GM18517 (cell line): ENCODE data around the gene SEM1.
A peak's percentile ranks its signal among the peaks of the same experiment; 100 is the strongest.
"Not testable (repeated sequence)": the region's sequence is repeated elsewhere in the genome, so short reads cannot be mapped to it uniquely, and the experiment has no call there.

ENCODE experiments used
- ATAC-seq: cut with Tn5 transposase; IDR thresholded peaks from one replicate; pipeline ENCODE4 v1.9.1; 2021; ENCODE audit warnings: mild to moderate bottlenecking, moderate library complexity; ENCODE audit not compliant: unreplicated experiment

The SEM1 gene

DNA sequence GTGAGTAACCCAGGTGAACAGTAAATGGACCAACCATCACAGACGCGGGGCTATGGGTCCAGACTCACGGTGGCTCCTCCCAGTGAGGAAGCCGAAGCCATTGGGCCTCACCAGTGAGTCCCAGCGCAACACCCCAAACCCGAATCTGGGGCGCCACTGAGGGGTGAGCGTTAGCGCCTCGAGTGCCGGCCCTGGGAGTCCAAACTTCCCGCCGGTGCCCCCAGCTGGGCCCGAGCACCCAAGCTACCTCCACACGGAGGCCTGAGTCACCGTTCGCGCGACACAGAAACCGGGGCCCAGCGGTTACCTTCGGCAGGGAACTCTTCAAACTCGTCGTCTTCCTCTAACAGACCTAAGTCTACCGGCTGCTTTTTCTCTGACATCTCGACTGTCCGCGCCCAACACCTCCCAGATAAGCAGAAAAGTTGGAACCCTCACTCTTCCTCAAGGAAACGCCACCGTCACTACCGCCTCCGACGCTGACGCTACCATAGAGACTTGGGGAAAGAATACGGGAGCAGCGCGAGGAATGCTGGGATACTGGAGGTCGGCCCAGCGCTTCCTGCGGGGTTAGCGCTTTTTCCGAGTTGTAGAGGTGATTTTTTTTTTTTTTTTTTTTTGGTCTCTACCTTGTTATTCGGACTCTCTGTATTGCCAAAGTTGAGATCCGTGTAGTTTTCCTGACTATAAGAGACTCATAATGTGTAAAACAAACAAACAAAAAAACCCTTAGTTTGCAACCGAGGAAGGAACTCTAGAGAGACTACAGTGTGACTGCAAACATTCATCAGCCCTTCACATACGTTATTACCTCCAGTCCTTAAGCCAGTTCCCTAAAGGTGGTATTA, at the start of gene SEM1:
SEM1 (minus strand) TSS at position 466 of the 848 bp plus-strand sequence; CDS start at position 383, 83 bp downstream.
- ATAC-seq = peak; percentile 84

DNA sequence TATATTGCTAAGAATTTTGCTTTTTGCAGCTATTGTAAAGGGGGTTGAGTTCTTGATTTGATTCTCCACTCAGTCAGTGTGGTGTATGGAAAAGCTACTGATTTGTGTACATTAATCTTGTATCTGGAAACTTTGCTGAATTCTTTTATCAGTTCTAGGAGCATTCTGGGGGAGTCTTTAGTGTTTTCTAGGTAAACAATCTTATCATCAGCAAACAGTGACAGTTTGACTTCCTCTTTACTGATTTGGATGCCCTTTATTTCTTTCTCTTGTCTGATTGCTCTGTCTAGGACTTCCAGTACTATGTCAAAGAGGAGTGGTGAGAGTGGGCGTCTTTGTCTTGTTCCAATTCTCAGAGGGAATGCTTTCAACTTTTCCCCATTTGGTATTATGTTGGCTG, 48.2 kb upstream of the SEM1 start:
- ATAC-seq = not testable (repeated sequence)

DNA sequence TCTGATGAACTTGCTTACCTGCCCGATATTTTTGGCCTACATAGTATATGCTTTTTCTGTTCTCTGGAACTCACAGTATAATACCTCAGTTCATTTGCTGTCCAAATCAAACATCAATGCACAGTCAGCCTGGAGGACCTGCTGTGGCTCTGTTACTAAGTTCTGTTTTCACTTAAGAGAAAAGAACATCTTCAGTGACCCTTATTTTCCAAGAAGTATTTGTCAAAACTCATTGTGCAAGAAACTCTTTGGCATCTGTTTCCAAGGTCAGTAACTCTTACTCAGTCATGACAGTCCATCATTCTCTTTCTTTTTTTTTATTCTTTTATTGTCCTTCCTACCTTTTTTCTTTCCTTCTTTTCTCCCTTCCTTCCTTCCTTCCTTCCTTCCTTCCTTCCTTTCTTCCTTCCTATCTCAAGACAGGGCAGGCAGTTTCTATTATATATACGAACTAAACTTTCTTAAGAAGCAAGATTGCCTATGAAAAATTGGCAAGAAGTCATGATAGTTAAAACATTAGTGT, 37.8 kb upstream of the SEM1 start:
- no peak for ATAC-seq

DNA sequence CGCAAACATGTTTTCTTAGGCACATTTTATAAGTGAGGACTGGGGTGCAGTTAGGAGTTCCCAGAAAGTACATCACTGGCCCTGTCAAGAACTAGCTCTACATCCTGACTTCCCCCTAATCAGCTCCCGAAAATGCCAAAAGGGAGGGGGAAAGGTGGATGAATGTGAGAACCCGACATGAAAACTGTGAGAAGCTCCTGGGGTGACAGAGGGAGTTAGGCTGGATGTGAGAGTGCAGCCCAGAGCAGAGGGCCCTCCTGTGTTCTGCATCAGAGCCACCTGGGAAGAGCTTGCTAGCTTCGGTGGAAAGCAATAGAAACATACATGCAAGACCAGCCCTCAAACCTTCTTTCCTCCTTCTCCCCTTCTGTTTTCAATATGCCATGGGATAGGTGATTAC, 30.5 kb upstream of the SEM1 start:
- ATAC-seq = no peak

DNA sequence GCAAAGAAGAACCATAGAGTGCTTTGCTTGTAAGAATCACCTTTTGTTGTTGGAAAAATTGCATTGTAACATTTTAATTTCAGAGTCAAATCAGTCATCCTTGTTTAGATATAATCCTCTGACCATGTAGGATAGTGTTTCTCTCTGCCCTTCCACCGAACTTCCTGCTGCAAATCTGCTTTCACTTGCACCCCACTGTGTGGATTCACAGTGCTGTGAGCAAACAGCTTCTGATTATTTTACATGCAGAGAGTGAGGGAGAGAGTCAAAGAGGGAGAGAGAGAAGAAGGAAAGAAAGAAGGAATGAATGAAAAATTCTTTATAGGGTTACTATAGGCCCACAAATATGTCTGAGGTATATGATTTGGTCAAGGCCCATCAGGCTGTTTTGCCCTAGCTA, 30.0 kb upstream of the SEM1 start:
- no peak for ATAC-seq

DNA sequence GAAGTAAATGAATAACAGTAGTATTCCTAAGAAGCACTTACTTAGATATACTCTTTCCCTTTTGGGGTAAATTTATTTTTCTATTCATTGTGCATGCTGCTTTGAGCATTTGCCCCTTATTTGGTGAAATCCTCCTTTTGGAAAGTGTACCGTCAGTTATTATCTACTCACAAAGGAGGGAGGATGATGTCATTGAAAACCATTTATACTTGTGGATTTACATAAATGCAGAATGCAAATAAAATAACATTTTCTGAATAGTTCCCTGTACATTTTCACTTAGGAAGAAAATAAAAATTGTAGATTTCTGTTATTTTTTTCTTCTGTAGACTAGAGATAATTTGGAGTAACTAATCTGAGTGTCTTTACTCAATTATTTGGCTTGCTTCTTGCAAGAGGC, 29.5 kb upstream of the SEM1 start:
- no peak for ATAC-seq

DNA sequence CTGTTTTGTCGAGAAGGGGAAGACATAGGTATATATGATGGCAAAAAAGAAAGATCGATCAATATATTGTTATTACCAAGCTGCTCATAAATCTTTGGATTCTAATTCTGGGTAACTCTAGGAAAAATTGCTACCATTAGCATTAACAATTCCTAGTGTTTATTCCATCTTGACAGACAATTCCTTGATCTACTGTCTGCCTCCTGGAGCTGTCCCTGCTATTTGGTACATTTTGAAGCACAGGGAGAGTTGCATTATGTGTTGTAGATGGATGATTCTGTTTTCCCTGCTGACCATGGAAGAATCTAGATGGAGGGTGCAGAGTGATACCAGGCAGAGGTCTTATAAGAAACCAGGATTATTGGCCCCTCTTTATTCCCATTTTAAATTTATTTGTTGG, 29.1 kb upstream of the SEM1 start:
- ATAC-seq = no peak

DNA sequence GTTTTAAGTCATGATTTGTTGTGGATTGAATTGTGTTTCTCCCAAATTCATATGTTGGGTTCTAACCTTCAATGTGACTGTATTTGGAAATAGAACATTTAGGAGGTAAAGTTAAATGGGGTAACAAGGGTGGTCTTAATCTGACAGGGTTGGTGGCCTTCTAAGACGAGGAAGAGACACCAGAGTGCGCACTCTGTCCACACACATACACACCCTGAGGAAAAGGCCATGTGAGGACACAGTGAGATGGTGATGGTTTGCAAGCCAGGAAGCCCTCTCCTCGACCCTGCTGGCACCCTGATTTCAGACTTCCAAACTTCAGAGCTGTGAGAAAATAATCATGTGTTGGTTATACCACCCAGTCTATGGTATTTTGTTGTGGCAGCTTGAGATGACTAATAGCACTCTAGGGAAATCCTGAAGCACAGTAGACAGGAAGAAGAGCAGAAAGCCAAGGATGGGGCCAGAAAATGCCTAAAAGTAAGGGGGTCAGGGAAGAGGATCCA, 28.0 kb upstream of the SEM1 start:
- ATAC-seq = no peak

DNA sequence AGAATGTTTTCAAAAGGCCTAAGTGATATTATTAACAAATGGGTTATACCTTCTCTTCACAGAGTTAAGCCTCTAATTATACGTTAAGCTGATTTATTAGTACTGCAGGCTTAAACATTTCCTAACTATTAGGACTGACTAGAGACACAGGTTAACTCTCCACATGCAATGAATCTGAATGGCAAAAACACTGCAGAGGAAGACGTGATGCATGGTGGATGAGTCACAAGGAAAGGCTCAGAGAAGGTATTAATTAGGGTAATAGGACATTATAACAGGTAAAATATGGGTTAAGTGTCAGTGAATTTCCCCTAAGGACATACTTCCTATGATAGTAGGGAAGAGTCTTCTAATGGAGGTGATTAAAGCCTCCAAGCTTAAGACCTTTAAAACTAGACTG, 24.7 kb upstream of the SEM1 start:
- no peak for ATAC-seq

DNA sequence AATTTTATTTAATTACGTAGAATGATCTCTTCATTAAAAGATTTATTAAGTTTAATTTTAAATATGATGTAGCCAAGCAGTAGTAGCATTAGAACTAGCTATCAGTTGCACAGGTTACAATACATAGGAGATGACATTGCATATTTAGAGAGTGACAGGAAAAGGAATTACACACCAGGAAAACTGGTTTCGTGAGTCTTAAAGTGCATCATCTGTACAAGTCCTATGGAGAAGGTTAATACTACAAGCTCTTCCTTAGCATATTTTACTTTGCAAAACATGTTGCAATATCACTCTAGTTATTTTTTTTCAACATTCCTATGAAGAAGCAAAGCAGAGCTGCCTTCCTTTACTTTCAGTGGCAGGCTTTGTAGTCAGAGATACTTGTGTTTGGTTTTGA, 20.2 kb upstream of the SEM1 start:
- no peak for ATAC-seq

DNA sequence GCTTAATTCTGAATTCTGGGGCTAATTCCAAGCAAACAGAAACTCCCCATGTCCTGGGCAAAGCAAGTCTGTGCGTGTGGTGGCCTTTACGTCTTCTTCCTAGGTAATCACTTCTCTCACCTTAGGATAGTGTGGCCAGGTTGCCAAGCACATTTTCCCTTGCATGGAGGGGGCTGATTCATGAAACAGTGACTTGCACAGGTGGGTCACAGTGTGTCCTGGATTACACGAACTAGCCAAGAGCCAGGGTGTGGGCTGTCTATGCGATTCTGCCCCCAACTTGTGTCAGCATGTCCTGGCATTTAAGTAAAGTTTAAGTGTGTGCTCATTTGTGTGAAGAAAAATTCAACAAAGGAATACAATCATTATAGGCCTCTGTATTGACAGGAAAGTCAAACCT, 18.5 kb upstream of the SEM1 start:
- ATAC-seq = no peak

DNA sequence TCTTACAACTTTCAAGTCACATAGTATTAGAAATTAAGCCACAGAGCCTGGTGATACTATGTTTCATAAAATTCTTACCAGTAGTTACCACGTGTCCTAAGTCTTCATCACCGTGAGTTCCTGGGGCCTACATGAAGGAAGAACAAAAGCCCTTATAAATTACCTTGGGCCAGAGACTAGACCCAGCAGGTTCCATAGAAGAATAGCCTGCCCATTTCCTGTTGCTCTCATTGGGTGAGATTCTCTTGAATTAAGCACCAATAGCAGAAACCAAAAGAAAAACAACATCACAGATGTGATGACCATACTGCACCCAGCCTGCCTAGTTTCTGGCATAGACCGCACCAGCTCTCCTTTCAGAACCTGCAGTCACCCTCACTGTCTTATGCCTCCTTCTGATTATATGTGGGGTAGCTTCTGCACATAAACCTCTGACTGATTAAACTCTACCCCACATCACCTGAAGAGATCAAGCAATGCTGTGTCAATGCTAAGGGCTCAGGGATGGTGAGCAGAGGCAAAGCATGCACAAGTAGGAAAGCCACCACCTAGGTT, 18.0 kb upstream of the SEM1 start:
- no peak for ATAC-seq

DNA sequence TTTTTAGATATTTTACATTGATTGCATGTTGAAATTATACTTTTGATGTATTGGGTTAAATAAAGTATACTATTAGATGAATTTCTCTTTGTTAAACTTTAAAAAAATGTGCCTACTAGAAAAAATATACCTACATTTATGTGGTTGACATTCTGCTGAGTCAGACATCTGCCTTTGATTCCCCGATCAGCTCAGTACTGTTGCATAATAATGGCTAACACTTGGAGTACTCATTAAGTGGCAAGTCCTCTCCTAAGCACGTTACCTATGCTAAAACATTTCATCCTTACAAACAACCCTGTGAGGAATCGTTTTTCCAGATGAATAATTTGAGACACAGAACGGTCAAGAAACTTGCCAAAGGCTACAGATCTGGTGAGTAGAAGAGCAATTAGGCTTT, 14.0 kb upstream of the SEM1 start:
- ATAC-seq = no peak

DNA sequence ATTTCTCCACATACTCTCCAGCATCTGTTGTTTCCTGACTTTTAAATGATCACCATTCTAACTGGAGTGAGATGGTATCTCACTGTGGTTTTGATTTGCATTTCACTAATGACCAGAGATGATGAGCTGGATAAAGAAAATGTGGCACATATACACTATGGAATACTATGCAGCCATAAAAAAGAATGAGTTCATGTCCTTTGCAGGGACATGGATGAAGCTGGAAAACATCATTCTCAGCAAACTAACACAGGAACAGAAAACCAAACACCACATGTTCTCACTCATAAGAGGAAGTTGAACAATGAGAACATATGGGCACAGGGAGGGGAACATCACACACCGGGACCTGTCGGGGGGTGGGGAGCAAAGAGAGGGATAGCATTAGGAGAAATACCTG, 13.3 kb upstream of the SEM1 start:
- ATAC-seq = not testable (repeated sequence)

DNA sequence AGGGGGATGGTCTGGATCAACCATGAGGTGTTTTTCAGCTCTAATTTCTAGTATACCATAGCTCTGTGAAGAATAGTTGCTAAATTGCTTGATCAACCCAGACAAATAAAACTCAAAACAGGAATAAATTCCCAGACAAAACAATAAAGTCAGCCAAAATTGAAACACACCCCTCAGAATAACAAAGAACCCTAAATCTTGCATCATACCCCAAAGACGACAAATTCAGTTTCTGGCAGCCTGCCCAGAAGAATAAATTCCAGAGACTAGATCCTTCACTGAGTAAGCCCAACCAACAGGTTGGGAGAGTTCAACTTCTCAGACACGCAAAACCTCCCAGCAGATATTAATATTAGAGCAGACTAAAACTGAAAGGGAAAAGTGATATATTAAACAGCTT, 11.2 kb upstream of the SEM1 start:
- no peak for ATAC-seq

DNA sequence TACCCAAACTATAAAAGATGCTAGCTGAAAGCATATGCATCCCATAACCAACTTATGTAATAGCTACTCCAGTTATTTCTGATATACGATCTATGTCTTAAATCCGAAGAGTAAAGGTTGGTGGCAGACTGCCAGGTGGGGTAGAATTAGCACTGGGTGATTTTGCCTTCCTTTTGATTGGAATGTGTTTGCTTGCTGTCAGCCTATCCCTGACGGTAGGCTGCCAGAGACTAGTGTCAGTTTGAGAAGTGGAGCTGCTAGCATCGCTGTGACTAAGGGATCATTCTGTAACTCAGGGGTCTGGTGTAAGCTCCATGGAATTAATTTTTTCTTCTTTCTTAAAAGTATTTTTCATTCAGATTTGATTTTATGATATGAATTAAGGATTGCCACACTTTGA, 9.5 kb upstream of the SEM1 start:
- ATAC-seq = no peak

DNA sequence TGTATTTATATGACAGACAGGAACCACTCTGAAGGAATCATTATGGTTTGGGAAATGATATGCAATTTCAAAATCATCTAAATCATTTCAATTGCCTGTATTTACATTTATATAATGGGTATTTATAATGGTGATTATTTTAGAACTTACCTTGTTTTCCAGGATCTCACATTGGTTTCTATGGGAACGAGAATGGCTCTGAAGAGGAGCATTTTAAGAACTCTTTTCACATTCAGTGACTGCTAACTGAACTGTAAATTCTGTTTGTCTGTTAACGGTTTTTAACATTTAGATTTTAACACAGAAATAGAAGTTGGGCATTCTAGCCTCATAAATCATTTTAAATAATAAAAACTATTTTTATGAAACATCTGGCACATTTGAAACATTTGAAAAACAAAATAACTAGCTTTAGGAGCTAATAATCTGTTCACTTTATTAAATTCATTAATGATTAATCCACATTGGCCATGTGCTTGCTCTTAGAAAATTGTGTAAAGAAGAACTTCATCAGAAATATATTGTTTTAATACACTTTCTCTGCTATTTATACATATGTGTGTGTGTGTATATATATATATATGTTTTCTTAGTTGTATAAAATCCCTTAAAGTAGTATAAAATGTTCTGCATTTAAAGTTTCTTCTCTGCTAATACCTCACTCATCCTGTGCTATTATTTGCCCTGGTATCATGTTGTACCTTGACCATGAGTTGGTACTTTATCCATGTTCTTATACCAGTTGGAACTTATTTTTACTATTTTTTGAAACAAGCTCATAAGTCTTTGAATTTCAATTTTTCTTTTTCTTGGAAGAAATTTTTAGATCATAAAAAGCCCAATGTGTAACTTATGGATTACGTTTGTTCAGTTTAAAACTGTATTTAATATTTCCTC, 8.7 kb upstream of the SEM1 start:
- ATAC-seq = no peak

DNA sequence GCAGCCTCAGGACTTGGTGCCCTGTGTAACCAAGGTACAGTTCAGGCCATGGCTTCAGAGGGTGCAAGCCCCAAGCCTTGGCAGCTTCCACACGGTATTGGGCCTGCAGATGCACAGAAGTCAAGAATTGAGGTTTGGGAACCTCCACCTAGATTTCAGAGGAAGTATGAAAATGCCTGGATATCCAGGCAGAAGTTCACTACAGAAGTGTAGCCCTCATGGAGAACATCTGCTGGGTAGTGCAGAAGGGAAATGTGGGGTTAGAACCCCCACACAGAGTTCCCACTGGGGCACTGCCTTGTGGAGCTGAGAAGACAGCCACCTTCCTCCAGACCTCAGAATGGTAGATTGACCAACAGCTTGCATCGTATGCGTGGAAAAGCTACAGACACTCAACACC, 3.4 kb upstream of the SEM1 start:
- no peak for ATAC-seq

DNA sequence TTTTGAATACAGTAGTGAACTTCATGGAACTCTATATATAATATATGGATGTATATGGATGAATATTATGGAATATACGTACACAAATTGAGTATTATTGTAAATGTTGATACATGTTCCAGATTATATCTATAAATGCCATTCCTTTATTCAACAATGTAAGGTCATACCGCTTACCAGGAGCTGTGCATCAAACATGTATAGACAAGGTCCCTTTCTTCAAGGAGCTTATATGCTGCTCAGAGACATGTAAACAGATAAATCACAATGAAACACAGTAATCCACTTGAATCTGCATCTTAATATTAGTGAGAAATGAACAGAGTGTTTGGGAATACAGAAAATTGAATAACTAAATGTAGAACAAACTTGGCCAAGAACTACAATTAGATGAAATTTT, 898 bp upstream of the SEM1 start:
- no peak for ATAC-seq

DNA sequence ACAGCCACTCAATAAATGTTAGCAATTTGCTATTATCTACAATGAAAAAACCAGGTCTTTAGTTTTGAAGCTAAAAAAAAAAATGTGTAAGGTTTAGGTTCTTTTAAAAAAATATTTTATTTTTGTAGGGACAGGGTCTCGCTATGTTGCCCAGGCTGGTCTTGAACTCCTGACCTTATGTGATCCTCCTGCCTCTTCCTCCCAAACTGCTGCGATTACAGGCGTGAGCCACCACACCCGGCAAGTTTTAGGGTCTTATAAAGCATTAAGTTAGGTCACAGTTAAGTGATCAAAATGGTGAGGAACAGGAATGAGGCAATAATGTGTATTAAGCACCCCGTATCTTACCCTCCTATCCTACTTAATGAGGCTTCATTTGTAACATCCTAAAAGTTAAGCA, 774 bp downstream of the SEM1 start:
- ATAC-seq = peak; percentile 17
